Hematopoietic multipotent progenitor cell (in vitro differentiated cells): Measurements from ENCODE around the gene NCK2. TPM values are rescaled to one million over a fixed set of nuclear protein-coding genes. Genes with fewer than 3 reads are reported as not detected.
"Not testable (repeated sequence)": the region's sequence is repeated elsewhere in the genome, so short reads cannot be mapped to it uniquely, and the experiment has no call there.

Experiments used
- DNase-seq, 3 donors: peaks; one replicate each; pipeline ENCODE4 v3.0.0-alpha.2; 2011 to 2015; ENCODE audit warnings: low read depth in 2 of 3, low spot score in 2 of 3
- total RNA-seq: library from RNA; depleted of rRNA; stranded (reverse); fragments of >200 nt; gene quantifications from one replicate; pipeline ENCODE4 v1.2.3, GENCODE V29; 2012

Gene NCK2
- total RNA-seq, 1 donor: 43.4 TPM

DNA sequence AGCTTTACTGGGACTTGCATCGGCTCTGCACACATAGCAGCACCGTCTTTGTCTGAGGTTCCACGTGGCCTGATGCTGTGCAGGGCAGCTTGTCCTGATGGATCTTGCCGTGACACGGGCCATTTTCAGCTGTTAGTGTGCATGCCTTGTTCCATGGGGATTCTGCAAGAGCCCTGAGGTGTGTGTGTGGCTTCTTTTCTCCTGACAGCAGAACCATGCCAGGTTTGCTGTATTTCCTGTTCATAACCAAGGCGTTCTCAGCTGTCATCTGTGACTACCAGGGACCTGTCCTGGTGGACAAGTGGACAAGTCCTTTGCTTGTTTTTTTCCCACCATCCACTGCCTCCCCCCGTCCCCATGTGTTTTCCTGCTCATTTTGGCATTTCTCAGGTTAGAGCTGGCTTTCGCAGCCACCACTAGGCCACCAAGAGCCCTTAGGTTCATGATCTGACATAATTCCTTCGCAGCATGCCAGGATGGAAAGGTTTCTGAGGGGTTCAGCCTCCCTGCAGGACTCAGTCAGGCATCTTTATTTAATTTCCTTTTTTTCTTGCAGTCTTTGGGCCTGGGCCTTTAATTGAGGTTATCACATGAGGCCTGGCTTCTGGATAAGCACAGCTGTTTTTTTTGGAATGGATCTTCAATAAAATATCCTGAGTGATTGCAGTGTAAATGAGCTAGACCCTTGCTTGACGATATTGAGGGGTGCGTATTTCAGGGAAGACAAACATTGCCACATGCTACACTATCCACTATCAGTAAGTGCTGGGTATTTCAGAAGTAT, 139.4 kb downstream of the NCK2 start:
- no peak for DNase-seq

DNA sequence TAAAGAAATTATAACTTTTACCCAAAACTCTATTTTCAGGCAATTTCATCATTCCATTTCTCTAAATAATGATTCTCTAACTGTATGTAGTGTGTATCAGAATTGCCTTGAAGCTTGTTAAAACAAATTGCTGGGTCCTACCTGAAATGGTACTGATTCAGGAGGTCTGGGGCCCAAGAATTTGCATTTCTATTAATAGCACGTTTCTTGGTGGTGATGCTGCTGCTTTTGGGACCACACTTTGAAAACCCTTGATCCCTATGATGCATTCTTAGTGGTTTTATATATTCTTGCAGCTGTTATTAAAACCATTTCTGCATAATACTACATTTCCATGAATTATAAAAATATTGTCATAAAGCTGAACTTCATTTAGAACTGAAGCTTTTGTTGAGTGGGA, 140.7 kb downstream of the NCK2 start:
- no peak for DNase-seq

DNA sequence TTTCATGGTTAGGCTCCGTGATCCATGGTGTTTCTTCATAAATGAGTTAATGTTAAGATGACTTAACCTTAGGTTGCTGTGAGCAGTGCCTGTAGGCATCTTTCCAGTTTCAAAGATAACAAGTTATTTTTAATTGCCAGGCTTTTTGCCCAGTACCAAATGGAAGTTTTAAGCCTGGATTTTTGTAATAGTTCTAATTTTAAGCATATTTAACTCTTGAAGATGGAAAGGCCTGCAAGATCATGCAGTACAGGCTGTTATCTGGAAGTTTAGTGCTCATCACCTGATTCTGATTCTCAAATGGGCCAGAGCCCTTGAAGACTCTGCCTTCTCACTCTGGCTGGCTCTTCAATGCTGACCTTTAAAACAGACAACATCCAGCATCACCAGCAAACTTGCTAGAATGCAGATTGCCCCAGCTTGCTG, 141.3 kb downstream of the NCK2 start:
- DNase-seq: no peak

DNA sequence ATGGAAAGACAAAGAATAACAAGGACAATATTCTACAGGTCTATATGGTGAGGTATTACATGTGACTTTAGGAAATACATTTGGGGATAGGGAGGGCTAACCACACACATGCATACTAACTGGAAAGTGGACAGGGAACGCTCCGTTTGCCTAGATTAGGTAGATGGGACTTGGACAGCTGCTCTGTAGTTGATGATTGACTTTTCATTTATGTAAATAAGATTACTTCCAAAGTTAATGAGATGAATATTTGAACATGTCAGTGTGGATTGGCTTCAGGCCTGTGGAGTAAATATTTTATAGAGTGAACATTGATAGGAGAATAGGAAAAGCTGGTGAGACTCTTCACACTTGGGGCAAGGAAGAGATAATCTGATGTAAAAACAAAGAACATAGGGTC, 142.0 kb downstream of the NCK2 start:
- DNase-seq: no peak

DNA sequence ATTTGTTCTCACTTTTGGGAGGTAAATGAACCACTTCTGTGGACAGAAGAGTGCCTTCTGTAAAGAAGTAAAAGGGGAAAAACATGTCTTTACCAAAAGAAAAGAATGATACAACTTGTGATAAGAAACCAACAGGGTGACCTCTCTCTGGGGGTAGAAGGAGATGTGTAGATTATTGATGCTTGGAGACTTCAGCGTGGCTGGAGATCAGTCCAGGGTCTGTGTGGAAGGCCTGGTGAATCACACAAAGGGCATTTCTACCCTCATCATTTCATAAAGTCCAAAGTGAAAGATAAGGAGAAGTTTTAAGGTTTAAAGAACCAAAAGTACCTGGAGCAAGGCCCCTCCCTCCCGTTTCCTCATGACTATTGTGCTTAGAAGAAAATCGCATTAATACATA, 142.5 kb downstream of the NCK2 start:
- DNase-seq: no peak

DNA sequence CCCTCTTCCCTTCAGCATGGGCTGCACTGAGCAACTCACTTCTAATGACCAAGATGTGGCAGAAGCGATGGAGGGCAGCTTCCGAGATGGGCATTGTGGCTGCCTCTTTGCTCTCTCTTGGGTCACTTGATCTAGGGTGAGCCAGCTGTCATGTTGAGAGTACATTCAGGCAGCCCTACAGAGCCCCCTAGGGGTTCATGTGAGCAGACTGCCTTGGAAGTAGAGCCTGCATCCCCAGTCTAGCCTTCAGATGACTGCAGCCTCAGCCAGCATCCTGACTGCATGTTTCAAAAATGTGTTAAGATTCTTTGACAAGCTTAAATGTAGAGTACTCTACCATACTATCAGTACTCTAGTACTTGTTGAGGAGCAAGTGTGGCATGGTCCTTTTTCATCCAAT, 143.9 kb downstream of the NCK2 start:
- no peak for DNase-seq

- DNase-seq: no peak
Measured at GRCh38 chr2:105889046-105889445, 144.3 kb downstream of the NCK2 start.

GRCh38 chr2:105890111-105890510, 145.4 kb downstream of the NCK2 start:
- no peak for DNase-seq

DNA sequence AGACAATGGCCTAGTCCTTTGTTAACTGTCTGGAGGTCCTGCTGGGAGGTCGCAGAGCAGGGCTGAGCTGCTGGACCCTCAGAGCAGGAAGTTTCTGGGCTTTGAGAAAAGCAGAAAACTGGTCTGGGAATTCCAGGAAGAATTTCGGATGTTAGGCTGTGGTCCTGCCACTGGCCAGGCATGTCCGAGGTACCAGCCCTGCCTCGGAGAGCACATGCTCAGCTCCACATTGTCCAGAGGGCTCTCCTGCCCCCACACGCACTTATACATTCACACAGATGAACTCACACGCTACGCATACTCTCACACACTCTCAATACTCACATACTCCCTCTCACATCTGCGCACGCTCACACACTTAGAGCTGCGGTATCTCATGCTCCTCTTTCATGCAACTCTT, 146.1 kb downstream of the NCK2 start:
- DNase-seq: no peak

DNA sequence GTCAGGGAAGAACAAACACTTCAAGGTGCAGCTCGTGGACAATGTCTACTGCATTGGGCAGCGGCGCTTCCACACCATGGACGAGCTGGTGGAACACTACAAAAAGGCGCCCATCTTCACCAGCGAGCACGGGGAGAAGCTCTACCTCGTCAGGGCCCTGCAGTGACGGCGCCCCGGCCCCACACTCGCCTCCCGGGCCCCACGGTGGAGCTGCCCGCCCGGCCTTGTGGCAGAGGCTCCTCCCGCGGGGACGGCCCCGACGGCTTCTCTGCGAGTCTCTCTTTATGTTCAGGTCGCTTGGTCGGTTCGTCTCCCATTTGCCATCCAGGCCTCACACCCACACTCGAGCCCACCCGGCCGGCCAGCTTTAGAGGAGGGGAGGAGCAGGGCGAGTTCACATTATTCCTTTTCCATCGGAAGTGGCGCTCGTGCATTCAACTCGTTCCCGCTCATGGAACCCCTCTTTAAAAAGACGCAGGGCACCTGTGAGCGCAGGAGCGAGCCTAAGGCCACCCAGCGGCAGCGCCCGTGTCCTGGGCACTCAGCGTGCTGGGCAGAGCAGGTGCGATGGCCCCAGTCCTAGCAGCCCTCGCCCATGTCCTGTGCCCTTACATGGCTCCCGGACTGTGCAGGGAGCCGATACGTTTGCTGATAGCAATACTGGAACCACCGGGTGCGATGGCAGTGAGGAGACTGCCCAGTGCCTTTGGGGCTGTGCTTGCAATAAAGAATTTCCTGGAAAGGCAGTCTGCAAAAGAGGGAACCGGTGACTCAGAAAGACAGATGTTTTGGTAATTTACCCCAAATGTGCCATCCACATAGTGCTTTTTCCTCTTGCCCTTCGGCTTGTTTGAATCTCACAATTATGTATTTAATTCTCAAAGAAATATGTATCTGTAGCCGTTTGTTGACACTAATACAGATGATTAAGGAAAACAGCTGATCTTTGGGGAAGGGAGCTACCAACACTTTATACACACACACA, 148.6 kb downstream of the NCK2 start:
- DNase-seq: no peak

- DNase-seq: no peak
Measured at GRCh38 chr2:105894327-105894944, 149.7 kb downstream of the NCK2 start.

GRCh38 chr2:105895990-105896764, 151.5 kb downstream of the NCK2 start:
- DNase-seq: no peak

- no peak for DNase-seq
Measured at GRCh38 chr2:105896765-105897163, 152.1 kb downstream of the NCK2 start.

- DNase-seq: not testable (repeated sequence)
Measured at GRCh38 chr2:105897694-105898093, 153.0 kb downstream of the NCK2 start.

- DNase-seq: no peak
Measured at GRCh38 chr2:105903051-105903674, 158.5 kb downstream of the NCK2 start.

DNA sequence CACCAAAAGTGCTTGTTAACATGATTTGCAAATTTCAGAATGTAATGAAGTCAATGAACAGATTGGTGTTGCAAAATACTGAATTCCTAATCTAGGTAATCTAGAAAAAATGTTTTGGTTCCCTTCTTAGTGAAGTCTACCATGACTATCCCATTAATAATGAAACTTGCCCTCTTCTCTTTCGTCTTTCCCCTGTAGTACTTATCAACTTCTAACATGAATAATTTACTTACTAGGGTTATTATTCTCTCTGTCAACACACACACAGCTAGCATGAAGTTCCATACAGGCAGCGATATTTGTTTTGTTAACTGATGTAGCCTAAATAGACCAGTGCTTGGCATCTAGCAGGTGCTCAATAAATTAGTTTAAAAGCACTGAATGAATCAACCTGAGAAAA, 160.2 kb downstream of the NCK2 start:
- DNase-seq: no peak

- no peak for DNase-seq
Measured at GRCh38 chr2:105906481-105906880, 161.8 kb downstream of the NCK2 start.

- no peak for DNase-seq
Measured at GRCh38 chr2:105907184-105907583, 162.5 kb downstream of the NCK2 start.

DNA sequence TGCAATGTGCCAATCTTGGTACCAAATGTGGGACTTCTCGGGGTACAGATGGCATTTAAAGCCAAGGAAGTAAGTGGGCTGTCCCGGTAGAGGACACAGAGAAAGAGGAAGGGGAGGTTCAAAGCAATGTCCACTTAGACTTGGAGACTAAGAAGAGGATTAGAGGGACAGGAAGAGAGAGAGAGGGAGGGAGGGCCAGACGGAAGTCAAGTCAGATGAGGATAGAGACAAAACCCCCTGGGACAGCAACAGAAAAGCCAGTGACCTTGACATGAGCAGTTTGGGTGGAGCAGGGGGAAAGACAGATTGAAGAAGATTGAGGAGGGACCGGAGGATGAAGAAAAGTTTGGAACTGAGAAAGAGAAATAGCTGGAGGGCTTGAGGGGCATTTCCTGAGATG, 164.5 kb downstream of the NCK2 start:
- no peak for DNase-seq
